NCI-H1417 treated with DMSO at 0.1 percent for 48 hours (cell line): ENCODE measurements around the gene ALDH3B2.
"Not testable (repeated sequence)": the region's sequence is repeated elsewhere in the genome, so short reads cannot be mapped to it uniquely, and the experiment has no call there.

Experiments used
- DNase-seq: peaks from one replicate; lab custom pipeline; 2025; lab: John Stamatoyannopoulos, UW

The ALDH3B2 gene

DNA sequence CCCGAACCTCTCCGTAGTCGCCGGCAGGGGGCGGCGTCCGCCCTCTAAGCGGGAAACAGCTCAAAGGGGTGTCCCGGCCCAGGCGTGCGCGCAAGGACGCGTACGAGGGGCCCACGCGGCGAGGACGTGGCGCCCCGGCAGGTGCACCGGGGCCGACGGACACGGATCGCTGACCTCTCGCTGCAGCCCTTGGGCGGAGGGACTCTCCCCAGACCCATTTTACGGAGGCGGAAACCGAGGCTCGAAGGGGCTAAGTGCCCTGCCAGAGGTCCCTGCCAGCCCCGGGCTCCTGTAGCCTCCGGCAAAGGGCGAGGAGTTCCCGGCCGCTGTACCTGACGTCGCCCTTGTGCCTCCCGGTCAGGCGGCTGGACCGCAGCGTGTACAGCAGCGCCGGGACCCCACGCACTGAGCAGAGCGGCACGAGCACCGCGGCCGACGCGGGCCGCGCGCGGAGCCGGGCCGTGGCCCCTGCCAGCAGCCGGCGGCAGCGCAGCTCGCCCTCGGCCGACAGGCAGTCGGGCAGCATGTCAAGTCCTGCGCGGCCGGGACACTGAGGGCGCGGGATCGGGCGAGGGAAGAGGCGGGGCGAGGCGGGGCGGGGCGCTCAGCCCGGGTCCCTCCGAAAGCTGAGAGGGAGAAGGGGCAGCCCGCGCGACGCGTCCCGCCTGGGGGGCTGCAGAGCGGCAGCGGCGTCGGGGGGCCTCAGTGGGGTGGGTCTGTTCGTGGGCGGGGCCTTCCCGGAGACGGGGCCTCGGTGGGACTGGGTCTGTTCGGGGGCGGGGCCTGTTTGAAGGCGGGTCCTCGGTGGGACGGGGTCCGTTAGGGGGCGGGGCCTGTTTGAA is 44.8 kb downstream of the ALDH3B2 start, which contains the start of gene NUDT8:
TSS of gene NUDT8 (minus strand) at position 552 of the 842 bp plus-strand sequence. CDS start at position 526, 26 bp downstream.
- DNase-seq = no peak

DNA sequence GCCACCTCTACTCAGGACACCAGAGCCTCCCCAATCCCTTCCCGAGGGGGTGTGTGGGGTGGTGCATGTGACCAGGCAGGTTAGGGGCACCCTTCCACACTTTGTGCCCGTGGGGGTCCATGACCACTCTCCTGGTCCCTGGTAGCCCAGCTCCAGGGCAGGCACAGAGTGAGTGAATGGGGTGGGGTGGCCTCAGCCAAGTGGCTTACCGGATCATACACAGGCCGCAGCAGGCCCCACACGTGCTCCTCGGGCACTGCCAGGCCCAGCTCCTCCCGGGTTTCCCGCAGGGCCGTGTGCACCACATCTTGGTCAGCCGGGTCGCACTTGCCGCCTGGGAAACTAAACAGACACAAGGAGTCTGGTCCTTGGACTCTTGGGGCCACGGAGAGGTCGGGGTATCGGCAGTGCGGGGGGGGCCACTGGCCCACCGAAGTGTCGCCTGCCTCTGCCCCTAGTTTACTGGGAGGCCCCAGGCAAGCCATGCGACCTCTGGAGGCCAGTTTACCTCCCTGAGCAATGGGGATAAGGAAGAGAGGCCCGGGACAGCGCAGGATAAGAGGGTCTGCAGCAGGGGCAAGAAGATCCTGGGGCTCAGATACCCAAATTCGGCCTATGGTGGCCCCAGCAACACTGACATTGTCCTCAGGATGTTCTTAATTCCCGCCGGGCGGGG is 45.6 kb downstream of the ALDH3B2 start:
- no peak for DNase-seq

DNA sequence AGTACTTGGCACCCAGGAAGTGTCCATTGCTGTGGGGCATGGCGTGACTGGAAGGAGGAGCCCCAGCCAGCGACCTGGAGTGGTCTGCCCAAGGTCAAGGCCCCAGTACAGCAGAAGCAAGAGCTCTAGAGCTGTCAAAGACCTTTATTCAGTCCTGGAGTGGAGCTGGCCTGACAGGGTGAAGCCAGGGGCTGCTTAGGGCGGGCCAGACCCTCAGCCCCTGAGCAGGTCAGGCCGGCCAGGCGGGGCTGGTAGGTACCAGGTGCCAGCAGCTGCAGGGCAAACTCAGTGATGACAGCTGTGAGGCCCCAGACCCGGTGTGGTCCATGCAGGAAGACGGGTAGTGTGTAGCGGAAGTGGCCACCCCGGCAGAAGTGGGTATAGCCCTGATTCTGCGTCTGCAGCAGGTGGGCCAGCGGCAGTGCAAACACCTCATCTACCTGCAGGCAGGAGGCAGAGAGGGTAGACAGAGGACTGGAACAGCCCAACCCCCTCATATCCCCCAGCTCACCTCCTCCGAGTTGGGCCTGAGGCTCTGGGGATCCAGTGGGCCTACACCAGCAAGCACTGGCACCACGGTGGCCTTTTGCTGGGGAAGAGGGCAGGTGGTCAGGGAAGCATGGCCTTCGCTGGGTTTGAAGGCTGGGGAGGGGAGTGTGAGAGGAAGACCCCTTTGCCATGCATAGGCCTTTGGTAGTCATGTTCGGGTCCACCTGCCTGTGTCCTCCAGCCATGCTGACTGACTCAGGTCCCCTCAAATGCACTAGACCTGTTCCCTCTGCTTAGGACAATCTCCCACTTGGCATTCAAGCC is 46.4 kb downstream of the ALDH3B2 start:
- DNase-seq = no peak

DNA sequence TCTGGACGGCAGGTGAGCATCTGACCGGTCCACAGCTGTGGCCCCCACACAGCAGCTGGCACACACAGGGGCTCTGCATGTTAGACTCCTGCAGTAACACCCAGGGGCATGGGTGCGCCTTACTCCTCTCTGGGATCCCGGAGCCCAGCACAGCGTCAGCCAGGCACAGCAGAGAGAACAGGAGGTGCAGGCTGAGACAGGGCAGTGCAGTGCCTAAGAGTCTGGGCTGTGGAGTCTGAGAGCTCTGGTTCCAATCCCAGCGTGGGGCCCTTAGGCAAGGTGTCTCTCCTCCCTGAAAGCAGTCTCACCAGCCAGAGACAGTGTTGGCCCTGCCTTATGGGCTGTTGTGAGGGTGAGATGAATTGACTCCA is 47.0 kb downstream of the ALDH3B2 start:
- no peak for DNase-seq

GRCh38 chr11:67626970-67627369 is 47.5 kb downstream of the ALDH3B2 start:
- no peak for DNase-seq

GRCh38 chr11:67626131-67626833 is 48.1 kb downstream of the ALDH3B2 start:
- DNase-seq = not testable (repeated sequence)

GRCh38 chr11:67623795-67624194 is 50.6 kb downstream of the ALDH3B2 start:
- DNase-seq = not testable (repeated sequence)

- DNase-seq = not testable (repeated sequence)
Measured at GRCh38 chr11:67622905-67623304, 51.5 kb downstream of the ALDH3B2 start.

DNA sequence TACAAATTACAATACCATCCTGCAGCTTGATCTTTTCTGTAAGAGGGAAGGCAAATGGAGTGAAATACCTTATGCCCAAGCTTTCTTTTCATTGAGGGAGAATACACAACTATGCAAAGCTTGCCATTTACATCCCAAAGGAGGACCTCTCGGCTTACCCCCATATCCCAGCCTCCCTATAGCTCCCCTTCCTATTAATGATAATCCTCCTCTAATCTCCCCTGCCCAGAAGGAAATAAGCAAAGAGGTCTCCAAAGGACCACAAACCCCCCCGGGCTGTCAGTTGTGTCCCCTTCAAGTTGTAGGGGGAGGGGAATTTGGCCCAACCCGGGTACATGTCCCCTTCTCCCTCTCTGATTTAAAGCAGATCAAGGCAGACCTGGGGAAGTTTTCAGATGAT is 52.5 kb downstream of the ALDH3B2 start:
- not testable (repeated sequence) for DNase-seq

DNA sequence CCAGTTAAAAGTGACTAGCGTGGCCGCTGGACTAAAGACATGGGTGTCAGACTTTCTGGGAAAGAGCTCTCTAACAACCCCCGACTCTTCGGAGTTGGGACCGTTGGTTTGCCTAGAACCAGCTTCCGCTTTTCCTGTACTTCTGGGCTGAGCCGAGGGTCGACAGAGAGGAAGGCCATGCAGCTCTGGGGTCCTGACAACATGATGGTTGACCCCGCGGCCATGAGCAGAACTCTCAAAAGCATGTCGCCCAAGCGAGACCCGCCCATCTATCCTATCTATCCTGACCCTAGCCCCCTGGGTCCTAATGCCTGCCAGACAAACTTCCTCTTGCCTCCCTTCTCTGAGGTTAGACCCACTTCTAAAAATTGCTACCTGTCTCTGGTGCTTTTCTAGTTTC is 53.8 kb downstream of the ALDH3B2 start:
- not testable (repeated sequence) for DNase-seq

DNA sequence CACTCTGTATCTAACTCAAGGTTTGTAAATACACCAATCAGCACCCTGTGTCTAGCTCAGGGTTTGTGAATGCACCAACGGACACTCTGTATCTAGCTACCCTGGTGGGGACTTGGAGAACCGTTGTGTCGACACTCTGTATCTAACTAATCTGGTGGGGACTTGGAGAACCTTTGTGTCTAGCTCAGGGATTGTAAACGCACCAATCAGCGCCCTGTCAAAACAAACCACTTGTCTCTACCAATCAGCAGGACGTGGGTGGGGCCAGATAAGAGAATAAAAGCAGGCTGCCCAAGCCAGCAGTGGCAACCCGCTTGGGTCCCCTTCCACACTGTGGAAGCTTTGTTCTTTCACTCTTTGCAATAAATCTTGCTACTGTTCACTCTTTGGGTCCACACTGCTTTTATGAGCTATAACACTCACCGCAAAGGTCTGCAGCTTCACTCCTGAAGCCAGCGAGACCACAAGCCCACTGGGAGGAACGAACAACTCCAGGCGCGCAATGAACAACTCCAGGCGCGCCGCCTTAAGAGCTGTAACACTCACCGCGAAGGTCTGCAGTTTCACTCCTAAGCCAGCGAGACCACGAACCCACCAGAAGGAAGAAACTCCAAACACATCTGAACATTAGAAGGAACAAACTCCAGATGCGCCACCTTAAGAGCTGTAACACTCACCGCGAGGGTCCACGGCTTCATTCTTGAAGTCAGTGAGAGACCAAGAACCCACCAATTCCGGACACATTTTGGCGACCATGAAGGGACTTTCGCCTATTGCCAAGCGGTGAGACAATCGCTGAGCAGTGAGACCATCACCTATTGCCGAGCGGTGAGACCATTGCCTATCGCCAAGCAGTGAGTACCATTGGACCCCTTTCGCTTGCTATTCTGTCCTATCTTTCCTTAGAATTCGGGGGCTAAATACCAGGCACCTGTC is 54.5 kb downstream of the ALDH3B2 start:
- not testable (repeated sequence) for DNase-seq

DNA sequence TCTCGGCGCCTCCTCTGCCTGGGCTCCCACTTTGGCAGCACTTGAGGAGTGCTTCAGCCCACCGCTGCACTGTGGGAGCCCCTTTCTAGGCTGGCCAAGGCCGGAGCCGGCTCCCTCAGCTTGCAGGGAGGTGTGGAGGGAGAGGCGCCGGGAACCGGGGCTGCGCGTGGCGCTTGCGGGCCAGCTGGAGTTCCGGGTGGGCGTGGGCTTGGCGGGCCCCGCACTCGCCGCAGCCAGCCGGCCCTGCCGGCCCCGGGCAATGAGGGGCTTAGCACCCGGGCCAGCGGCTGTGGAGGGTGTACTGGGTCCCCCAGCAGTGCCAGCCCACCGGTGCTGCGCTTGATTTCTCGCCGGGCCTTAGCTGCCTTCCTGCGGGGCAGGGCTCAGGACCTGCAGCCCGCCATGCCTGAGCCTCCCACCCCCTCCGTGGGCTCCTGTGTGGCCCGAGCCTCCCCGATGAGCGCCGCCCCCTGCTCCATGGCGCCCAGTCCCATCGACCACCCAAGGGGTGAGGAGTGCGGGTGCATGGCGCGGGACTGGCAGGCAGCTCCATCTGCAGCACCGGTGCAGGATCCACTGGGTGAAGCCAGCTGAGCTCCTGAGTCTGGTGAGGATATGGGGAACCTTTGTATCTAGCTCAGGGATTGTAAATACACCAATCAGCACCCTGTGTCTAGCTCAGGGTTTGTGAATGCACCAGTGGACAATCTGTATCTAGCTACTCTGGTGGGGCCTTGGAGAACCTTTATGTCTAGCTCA is 55.3 kb downstream of the ALDH3B2 start:
- DNase-seq = not testable (repeated sequence)

GRCh38 chr11:67617243-67617953 is 57.0 kb downstream of the ALDH3B2 start:
- no peak for DNase-seq

GRCh38 chr11:67616431-67617242 is 57.8 kb downstream of the ALDH3B2 start:
- DNase-seq = no peak

DNA sequence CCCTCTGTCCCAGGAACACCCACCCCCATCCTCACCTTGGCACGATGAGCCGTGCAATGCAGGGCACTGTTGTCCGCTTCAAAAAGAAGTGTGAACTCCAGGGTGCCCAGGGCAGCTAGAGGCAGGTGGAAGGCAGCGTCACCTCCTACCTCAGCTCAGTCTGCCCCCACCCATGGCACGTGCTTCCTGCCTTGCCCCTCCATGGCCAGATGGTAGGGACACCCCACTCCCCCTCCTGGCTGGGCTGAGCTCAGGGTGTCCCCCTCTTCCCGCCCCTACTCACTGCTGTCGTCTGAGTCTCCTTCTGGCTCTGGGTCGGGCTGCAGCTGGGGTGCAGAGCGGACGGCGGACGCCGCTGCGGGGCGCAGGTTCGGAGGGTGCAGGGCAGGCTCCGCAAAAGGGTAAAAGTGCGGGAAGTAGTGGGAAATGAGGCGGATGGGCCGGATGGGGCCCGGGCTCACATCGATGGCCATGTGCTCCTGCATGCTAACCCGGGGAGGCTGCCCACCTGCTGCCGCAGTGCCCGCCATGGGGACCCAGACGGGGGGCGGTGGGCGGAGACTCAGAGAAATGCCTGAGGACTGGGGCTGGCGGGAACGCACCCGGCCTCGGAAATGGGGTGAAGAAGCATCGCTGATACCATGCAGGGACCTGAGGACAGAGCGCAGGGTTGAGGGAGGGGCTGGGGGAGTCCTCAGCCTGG is 58.5 kb downstream of the ALDH3B2 start:
- no peak for DNase-seq

GRCh38 chr11:67614730-67615714 is 59.4 kb downstream of the ALDH3B2 start:
- no peak for DNase-seq
